Spleen (tissue), 7 donors: ENCODE measurements around the gene RASSF9.

Source experiments
- POLR2A ChIP-seq, 3 donors: fragments of 450-650 bp; IDR thresholded peaks; one replicate each; pipeline ENCODE4 v1.5.1; 2017; ENCODE audit warnings: antibody characterized with exemption in 3 of 3, mild to moderate bottlenecking in 1 of 3
- TF ChIP-seq, protein P1 (sequence below), 11 experiments: fragments of 200-600 bp in 7 of 11; fragments of 450-650 bp in 4 of 11; sonication (generic) in 4 of 11; IDR thresholded peaks in 8 of 11; conservative IDR thresholded peaks in 3 of 11; 1 replicate in 7 of 11; 2 replicates in 4 of 11; pipeline versions ENCODE4 v1.4.0 to v1.8.0; 2016 to 2021; ENCODE audit warnings: antibody characterized with exemption in 11 of 11, inconsistent platforms in 4 of 11, mild to moderate bottlenecking in 1 of 11
- donor health status: DM: no; HTN: no; CAD: no; lungs with moderate emphysema.
- donor health status: DM: no; HTN: no; CAD: no.
- donor health status: DM: no; HTN: no; CAD: no.

DNA sequence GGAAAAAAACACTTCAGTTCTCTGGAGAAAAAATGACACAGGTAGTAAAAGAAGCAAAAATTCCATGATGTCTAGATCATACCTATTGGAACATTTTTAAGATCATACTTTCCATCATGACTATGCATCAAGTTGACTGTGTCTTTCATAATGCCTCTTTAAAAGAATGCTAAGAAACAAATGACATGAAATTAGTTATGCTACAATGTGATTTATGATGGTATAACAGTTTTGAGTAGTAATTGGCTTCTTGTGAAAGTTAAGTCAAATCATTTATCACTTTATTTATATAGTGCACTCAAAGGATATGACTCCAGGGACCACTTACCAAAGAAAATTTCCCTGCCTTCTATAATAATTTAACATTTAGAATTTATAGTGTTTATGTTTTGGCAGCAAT lies 28.5 kb downstream of the RASSF9 start:
- TF ChIP-seq, protein P1, sequence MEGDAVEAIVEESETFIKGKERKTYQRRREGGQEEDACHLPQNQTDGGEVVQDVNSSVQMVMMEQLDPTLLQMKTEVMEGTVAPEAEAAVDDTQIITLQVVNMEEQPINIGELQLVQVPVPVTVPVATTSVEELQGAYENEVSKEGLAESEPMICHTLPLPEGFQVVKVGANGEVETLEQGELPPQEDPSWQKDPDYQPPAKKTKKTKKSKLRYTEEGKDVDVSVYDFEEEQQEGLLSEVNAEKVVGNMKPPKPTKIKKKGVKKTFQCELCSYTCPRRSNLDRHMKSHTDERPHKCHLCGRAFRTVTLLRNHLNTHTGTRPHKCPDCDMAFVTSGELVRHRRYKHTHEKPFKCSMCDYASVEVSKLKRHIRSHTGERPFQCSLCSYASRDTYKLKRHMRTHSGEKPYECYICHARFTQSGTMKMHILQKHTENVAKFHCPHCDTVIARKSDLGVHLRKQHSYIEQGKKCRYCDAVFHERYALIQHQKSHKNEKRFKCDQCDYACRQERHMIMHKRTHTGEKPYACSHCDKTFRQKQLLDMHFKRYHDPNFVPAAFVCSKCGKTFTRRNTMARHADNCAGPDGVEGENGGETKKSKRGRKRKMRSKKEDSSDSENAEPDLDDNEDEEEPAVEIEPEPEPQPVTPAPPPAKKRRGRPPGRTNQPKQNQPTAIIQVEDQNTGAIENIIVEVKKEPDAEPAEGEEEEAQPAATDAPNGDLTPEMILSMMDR (IDR thresholded peaks at IDR 0.05 in 8 of 11, conservative IDR thresholded peaks at IDR 0.05 in 3 of 11) = no peak
- no peak for TF ChIP-seq POLR2A (IDR thresholded peaks at IDR 0.05)
